ENCODE results near the gene AGFG2. TPM values are rescaled to one million over a fixed set of nuclear protein-coding genes. Genes with fewer than 3 reads are reported as not detected.

Gene AGFG2, protein sequence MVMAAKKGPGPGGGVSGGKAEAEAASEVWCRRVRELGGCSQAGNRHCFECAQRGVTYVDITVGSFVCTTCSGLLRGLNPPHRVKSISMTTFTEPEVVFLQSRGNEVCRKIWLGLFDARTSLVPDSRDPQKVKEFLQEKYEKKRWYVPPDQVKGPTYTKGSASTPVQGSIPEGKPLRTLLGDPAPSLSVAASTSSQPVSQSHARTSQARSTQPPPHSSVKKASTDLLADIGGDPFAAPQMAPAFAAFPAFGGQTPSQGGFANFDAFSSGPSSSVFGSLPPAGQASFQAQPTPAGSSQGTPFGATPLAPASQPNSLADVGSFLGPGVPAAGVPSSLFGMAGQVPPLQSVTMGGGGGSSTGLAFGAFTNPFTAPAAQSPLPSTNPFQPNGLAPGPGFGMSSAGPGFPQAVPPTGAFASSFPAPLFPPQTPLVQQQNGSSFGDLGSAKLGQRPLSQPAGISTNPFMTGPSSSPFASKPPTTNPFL
- total RNA-seq, result 26.6 TPM
- long read RNA-seq, full-length matches to known transcripts, result 26 of 49 reads
- long read RNA-seq, partial matches to known transcripts, result 9 of 49 reads
- long read RNA-seq, other reads (novel, unspliced or antisense), result 14 of 49 reads

DNA sequence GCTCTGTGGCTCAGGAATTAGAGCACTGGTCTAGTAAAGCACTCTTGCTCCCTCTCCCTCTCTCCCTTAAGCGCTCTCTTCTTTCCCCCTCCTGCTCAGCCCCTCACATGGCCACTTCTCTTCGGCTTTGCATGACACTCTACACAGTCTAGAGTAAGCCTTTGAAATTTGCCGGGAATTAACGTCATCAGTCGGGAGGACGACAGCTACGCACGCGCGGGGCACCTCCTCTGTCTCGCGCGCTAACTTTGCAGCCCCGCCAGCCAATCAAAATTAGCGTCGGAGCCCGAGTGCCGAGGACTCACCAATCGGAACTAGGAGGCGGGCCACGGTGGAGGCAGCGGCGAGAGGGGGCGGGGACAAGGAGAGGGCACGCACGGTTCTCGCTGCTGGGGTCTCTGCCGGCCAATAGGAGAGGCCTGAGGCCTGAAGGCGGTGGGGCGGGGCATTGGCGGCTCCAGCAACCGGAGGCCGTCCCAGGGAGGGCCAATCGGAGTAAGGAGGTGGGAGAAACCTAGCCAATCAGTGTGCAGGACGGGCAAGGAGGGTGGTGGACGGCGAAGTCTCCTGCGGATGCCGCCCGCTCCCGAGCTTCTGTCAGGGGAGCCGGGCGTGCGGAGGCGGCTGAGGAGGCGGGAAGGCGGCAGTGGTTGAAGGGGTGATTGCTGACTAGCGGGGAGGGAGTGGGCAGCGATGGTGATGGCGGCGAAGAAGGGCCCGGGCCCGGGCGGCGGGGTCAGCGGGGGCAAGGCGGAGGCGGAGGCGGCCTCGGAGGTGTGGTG is at the start of gene AGFG2:
AGFG2 (plus strand) TSS at position 550 of the 782 bp plus-strand sequence; CDS start at position 694, 144 bp downstream.
- intact Hi-C loops (cut with micrococcal nuclease), result no loop called here
- no peaks in the 10 kb centered on the region for H3K36me3 ChIP-seq
- no peaks in the 10 kb centered on the region for H3K9me3 ChIP-seq (replicated peaks)
- peak within 1 kb of the TSS; percentile 85 for H3K27ac ChIP-seq (replicated peaks)
- DNase-seq, result peak; percentile 100
- H3K27me3 ChIP-seq (ENCODE audit: low read depth), result no peaks in the 10 kb centered on the region
- H3K4me1 ChIP-seq, result peaks cover 27% of the 10 kb centered on the region
- TF ChIP-seq, protein P1, sequence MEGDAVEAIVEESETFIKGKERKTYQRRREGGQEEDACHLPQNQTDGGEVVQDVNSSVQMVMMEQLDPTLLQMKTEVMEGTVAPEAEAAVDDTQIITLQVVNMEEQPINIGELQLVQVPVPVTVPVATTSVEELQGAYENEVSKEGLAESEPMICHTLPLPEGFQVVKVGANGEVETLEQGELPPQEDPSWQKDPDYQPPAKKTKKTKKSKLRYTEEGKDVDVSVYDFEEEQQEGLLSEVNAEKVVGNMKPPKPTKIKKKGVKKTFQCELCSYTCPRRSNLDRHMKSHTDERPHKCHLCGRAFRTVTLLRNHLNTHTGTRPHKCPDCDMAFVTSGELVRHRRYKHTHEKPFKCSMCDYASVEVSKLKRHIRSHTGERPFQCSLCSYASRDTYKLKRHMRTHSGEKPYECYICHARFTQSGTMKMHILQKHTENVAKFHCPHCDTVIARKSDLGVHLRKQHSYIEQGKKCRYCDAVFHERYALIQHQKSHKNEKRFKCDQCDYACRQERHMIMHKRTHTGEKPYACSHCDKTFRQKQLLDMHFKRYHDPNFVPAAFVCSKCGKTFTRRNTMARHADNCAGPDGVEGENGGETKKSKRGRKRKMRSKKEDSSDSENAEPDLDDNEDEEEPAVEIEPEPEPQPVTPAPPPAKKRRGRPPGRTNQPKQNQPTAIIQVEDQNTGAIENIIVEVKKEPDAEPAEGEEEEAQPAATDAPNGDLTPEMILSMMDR (IDR thresholded peaks at IDR 0.05; ENCODE audit: borderline replicate concordance), result no peak
- peak within 1 kb of the TSS; percentile 95 for H3K4me3 ChIP-seq

DNA sequence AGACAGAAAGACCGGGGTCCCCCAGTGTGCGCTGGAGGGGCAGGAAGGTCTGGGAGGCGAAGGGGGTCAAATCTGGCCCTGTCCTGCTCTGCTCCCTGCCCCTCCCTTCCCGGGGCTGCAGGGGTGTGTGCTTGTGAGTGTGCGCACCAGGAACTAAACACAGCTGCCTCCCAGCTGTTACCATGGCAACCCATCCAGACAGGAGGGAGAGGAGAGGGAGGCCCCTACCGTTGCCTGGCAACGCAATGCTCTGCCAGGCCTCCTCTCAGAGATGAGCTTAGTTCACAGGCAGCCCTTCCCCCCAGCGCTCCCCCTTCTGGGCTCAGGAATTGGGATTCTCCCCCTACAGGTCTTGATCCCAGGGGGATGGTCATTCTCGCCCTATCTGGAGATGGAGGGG is 49.2 kb upstream of the AGFG2 start:
- no peaks in the 10 kb centered on the region for H3K9me3 ChIP-seq (replicated peaks)
- no peak for DNase-seq
- H3K4me3 ChIP-seq, result no peak overlapping the region
- H3K4me1 ChIP-seq, result peaks cover 21% of the 10 kb centered on the region
- TF ChIP-seq, protein P1 (IDR thresholded peaks at IDR 0.05; ENCODE audit: borderline replicate concordance), result no peak
- H3K27me3 ChIP-seq (ENCODE audit: low read depth), result no peaks in the 10 kb centered on the region
- no peaks in the 10 kb centered on the region for H3K36me3 ChIP-seq
- no peak overlapping the region for H3K27ac ChIP-seq (replicated peaks)
- intact Hi-C loops (cut with micrococcal nuclease), result no loop called here

DNA sequence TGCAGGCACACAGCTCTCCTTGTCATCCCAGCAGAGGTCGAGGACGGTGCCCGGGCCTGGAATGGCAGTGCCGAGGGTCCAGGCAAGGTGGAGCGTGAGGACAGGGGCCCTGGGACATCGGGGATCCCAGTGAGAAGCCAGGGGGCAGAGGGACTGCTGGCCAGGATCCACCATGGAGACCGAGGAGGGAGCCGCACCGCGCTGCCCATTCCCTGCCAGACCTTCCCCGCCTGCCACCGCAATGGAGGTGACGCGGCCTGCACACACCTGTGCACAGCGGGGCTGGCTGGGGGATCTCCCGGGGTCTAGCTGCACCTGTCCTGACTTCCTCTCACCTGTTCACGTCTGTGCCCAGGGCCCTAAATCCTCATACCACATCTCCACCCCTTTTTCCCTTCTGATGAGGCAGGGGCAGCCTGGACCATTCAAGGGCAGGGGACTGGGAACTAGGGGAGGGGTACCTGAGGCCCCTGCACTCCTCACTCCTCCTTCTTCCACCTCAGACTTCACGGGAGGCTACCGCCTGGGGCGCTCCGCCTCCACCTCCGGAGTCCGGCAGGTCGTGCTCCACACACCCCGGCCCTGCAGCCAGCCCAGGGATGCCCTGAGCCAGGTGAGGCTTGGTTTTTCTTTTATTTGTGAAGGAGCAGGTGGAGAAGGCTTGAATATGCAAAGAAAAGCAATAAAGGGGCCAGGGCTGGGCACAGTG is 48.4 kb upstream of the AGFG2 start:
- H3K27me3 ChIP-seq (ENCODE audit: low read depth), result no peaks in the 10 kb centered on the region
- no peak overlapping the region for H3K27ac ChIP-seq (replicated peaks)
- intact Hi-C loops (cut with micrococcal nuclease), result no loop called here
- DNase-seq, result no peak
- H3K4me1 ChIP-seq, result peaks cover 16% of the 10 kb centered on the region
- H3K9me3 ChIP-seq (replicated peaks), result no peaks in the 10 kb centered on the region
- TF ChIP-seq, protein P1 (IDR thresholded peaks at IDR 0.05; ENCODE audit: borderline replicate concordance), result no peak
- no peak overlapping the region for H3K4me3 ChIP-seq
- no peaks in the 10 kb centered on the region for H3K36me3 ChIP-seq

DNA sequence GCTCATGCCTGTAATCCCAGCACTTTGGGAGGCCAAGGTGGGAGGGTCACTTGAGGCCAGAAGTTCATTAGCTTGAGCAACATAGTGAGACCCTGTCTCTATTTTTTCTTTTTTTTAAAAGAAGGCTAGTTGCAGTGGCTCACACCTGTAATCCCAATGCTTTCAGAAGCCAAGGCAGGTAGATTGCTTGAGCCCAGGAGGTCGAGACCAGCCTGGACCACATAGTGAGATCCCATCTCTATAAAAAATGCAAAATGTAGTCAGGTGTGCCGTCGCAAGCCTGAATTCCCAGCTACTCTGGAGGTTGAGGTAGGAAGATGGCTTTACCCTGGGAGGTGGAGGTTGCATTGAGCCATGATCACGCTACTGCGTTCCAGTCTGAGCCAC is 47.8 kb upstream of the AGFG2 start:
- TF ChIP-seq, protein P1 (IDR thresholded peaks at IDR 0.05; ENCODE audit: borderline replicate concordance), result no peak
- H3K36me3 ChIP-seq, result no peaks in the 10 kb centered on the region
- no peaks in the 10 kb centered on the region for H3K27me3 ChIP-seq (ENCODE audit: low read depth)
- no peak overlapping the region for H3K4me3 ChIP-seq
- no peak overlapping the region for H3K27ac ChIP-seq (replicated peaks)
- H3K9me3 ChIP-seq (replicated peaks), result no peaks in the 10 kb centered on the region
- no peak for DNase-seq
- intact Hi-C loops (cut with micrococcal nuclease), result no loop called here
- H3K4me1 ChIP-seq, result peaks cover 13% of the 10 kb centered on the region
